Kidney epithelial cell (primary cell): ENCODE measurements around the gene USH1C. TPM values are rescaled to one million over a fixed set of nuclear protein-coding genes. Genes with fewer than 3 reads are reported as not detected.

Source experiments
- DNase-seq: peaks from one replicate; pipeline ENCODE4 v3.0.0-alpha.2; 2010; ENCODE audit warnings: low read depth
- H3K27me3 ChIP-seq: 2 replicates; pipeline ENCODE4 v1.6.0; 2011; ENCODE audit warnings: low read length; ENCODE audit not compliant: control insufficient read depth, insufficient read depth
- H3K36me3 ChIP-seq: 2 replicates; pipeline ENCODE4 v1.5.1; 2011; ENCODE audit warnings: low read length; ENCODE audit not compliant: control insufficient read depth, insufficient read depth
- H3K4me3 ChIP-seq: 2 replicates; pipeline ENCODE4 v1.5.1; 2011; ENCODE audit warnings: low read depth, mild to moderate bottlenecking, control low read depth, low read length
- total RNA-seq: library from RNA; depleted of rRNA; stranded (reverse); fragments of >200 nt; gene quantifications from 2 replicates; pipeline ENCODE4 v1.2.3, GENCODE V29; 2015
- TF ChIP-seq, protein P1 (sequence below): IDR thresholded peaks from 2 replicates; pipeline ENCODE4 v1.5.1; 2011; ENCODE audit warnings: mild to moderate bottlenecking, moderate library complexity, low read length, control low read depth, inconsistent platforms; ENCODE audit not compliant: insufficient read depth, poor library complexity, severe bottlenecking

Gene USH1C
- total RNA-seq, 1 donor from 2014 or later, result 1.8 TPM

DNA sequence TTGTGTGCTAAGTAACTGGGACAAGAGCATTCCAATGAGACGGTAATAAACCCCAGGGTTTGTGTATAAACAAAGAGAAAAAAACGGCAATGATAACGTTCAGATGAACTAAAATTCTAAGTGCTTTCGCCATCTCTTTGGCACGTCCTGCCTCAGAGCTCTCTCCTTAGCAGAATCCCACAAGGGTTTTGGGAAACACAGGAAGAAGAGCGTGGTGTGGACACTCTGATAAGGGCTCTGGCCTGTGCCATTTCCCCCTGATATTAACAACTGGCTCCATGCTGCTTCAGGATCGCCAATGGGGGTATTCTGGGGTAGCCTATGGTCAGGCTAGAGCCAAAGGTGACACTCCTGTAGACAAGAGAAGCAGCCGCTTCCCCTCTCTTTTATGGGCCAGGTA is 85.9 kb downstream of the USH1C start:
- Histone ChIP-seq H3K27me3 (no peaks in the 10 kb centered on the region), H3K4me3 (no peak overlapping the region), H3K36me3 (no peaks in the 10 kb centered on the region)
- DNase-seq, result no peak
- TF ChIP-seq, protein P1, sequence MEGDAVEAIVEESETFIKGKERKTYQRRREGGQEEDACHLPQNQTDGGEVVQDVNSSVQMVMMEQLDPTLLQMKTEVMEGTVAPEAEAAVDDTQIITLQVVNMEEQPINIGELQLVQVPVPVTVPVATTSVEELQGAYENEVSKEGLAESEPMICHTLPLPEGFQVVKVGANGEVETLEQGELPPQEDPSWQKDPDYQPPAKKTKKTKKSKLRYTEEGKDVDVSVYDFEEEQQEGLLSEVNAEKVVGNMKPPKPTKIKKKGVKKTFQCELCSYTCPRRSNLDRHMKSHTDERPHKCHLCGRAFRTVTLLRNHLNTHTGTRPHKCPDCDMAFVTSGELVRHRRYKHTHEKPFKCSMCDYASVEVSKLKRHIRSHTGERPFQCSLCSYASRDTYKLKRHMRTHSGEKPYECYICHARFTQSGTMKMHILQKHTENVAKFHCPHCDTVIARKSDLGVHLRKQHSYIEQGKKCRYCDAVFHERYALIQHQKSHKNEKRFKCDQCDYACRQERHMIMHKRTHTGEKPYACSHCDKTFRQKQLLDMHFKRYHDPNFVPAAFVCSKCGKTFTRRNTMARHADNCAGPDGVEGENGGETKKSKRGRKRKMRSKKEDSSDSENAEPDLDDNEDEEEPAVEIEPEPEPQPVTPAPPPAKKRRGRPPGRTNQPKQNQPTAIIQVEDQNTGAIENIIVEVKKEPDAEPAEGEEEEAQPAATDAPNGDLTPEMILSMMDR, result no peak

DNA sequence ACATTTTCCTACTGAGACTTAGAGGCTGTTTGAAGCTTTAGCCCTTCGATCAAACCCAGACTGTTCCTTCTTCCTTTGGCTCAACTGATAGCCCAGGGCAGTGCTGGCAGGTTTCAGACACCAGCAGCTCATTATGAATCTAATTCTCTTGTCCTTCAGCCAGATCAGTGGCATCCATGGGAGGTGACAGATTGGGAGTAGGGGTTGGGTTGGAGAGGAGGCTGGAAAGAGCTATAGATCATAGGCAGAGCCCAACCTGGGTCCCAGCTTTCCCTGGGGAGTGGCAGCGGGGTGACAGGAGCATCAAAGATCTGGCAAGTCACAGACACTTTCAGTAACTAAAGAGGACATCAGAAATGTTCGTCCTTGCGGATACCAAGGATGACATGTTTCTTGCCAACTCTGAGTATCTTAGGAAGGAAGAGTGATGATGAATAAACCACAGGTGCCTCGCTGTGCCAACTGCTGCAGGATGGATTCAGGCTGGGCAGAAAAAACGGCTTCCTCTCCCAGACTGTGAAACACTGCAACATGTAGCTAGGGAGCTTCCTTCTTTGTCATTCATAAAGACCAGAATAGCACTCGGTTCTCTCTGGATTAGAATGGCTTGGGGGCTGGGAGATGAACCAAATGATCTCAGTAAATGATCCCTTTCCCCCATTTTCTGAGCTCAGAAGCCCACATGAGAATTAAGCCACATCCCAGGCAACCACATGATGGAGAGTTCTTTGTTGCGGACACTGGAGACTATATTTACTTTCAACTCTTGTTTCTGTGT is 86.6 kb downstream of the USH1C start:
- Histone ChIP-seq H3K36me3 (no peaks in the 10 kb centered on the region), H3K4me3 (no peak overlapping the region), H3K27me3 (no peaks in the 10 kb centered on the region)
- DNase-seq, result no peak
- TF ChIP-seq, protein P1, result no peak

DNA sequence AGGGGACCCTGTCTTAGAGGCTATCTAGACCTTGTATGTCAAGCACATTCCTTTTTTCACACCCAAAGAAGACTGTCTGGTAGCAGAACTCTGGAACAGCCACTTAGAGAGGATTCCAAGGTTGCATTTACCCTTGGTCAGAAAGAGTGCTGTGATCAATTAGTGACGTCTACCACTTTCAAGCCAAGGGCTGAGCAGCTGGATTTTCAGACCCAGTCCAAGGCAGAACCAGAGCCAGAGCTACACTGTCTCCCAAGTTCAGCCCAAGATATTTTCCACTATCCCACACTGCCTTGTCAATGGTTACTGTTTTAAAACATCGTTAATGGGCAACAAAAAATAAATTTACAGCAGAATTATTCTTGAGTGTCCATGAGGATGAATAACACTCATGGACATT is 91.5 kb downstream of the USH1C start:
- no peak for DNase-seq
- TF ChIP-seq, protein P1, result no peak
- Histone ChIP-seq H3K27me3 (no peaks in the 10 kb centered on the region), H3K36me3 (no peaks in the 10 kb centered on the region), H3K4me3 (no peak overlapping the region)

DNA sequence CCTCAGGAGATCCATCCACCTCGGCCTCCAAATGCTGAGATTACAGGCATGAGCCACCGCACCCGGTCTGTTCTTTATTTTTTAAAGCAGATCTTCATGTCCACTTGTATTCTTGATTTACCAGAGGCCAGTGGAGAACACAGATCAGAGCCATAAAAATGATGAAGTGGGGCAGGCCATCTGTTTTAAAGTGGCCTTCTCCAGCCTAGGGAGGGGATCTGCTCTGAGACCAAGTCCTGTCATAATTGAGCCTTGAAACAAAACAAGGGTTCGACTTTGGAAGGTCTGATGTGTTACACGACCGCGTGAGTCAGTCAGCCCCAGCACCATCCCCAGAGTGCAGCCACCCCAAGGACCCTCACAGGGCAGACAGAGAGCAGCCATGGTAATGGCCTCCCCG is 95.1 kb downstream of the USH1C start:
- Histone ChIP-seq H3K27me3 (peaks cover 5% of the 10 kb centered on the region), H3K36me3 (no peaks in the 10 kb centered on the region), H3K4me3 (no peak overlapping the region)
- DNase-seq, result no peak
- TF ChIP-seq, protein P1, result no peak

DNA sequence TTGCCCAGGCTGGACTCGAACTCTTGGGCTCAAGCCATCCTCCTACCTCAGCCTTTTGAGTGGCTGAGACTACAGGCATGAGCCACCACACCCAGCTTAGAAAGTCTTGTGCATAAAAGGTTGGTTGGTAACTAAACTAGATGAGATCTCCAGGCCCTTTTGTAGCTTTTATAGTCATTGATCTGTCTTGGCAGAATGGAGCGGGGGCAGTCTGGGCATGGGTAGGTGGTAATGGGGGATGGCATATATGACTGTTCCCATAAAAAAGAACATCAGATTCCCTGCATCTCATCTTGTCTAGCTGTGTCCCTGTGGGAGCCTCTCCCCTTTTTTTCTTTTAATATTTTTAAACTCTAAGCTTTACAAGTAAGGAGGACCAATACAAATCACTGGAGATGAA is 97.7 kb downstream of the USH1C start:
- no peaks in the 10 kb centered on the region for H3K36me3 ChIP-seq
- peaks cover 12% of the 10 kb centered on the region for H3K27me3 ChIP-seq
- TF ChIP-seq, protein P1, result no peak
- DNase-seq, result no peak
- H3K4me3 ChIP-seq, result no peak overlapping the region

DNA sequence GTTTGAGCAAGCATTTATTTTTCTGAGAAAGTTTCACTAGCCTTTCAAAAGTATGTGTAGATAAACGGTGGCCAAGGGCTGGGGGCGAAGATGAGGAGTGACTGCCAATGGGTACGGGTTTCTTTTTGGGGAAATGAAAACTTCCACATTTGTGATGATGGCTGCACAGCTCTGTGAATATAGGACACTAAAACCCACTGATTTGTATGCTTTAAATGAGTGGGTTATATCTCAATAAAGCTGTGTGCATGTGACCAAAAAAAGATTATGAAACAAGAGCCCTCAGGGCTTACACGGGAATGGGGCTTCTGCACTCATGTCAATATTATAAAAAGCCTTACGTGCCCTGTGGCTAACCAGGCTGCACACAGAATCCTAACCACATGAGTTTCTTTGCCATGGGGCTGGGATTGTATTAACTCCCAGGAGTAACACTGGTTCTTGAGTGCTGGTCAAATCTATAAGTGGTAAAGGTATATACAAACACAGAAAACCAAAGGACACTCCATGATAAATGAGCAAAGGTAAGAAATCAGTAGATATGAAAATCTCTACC is 98.9 kb downstream of the USH1C start:
- H3K27me3 ChIP-seq, result peaks cover 17% of the 10 kb centered on the region
- TF ChIP-seq, protein P1, result no peak
- no peaks in the 10 kb centered on the region for H3K36me3 ChIP-seq
- H3K4me3 ChIP-seq, result no peak overlapping the region
- no peak for DNase-seq
